Natural killer cell treated with Interleukin-12 subunit alpha and Interleukin-12 subunit beta and Interleukin-15 and Interleukin-18, amount 100 ng/mL, for 72 hours (primary cell): ENCODE results near the gene CA9. TPM values are rescaled to one million over a fixed set of nuclear protein-coding genes. Genes with fewer than 3 reads are reported as not detected.
A peak's percentile ranks its signal among the peaks of the same experiment; 100 is the strongest.
"Not testable (repeated sequence)": the region's sequence is repeated elsewhere in the genome, so short reads cannot be mapped to it uniquely, and the experiment has no call there.

Experiments
- ATAC-seq, 2 donors: fragments of 150-1000 bp; cut with Tn5 transposase in 1 of 2; sonication (Bioruptor Pico), chemical (Tn5 transposase) in 1 of 2; 2 replicates each; pipeline ENCODE4 v1.10.0; 2021
- DNase-seq: peaks from one replicate; pipeline ENCODE4 v3.0.0; 2022; ENCODE audit warnings: low spot score
- H3K27ac Mint-ChIP-seq, 2 donors: 1 replicate in 1 of 2; 2 replicates in 1 of 2; pipeline ENCODE4 v1.8.0; 2022; ENCODE audit warnings: mixed read lengths in 2 of 2, mild to moderate bottlenecking in 1 of 2, moderate library complexity in 1 of 2
- H3K27me3 Mint-ChIP-seq, 2 donors: 1 replicate in 1 of 2; 2 replicates in 1 of 2; pipeline ENCODE4 v1.8.0; 2022; ENCODE audit warnings: mixed read lengths in 2 of 2
- H3K36me3 Mint-ChIP-seq: one replicate; pipeline ENCODE4 v1.8.0; 2022; ENCODE audit warnings: mixed read lengths
- H3K4me1 Mint-ChIP-seq, 2 donors: 1 replicate in 1 of 2; 2 replicates in 1 of 2; pipeline ENCODE4 v1.8.0; 2022; ENCODE audit warnings: low read depth in 2 of 2, mixed read lengths in 2 of 2, mild to moderate bottlenecking in 1 of 2
- H3K4me3 Mint-ChIP-seq: one replicate; pipeline ENCODE4 v1.8.0; 2022; ENCODE audit warnings: mixed read lengths
- H3K9me3 Mint-ChIP-seq: 2 replicates; pipeline ENCODE4 v1.8.0; 2022; ENCODE audit warnings: mixed read lengths
- total RNA-seq, 2 donors: library from RNA; stranded (reverse); gene quantifications; one replicate each; pipeline ENCODE4 v1.2.3, GENCODE V29; 2022

Gene CA9
- total RNA-seq = not detected

- Mint-ChIP-seq H3K9me3 (no peaks in the 10 kb centered on the region), H3K4me3 (peak within 1 kb of the TSS; percentile 38), H3K4me1 (peaks cover 11 to 12% of the 10 kb centered on the region in 2 donors), H3K27me3 (peaks cover 8 to 10% of the 10 kb centered on the region in 2 donors), H3K36me3 (no peaks in the 10 kb centered on the region), H3K27ac (peak within 1 kb of the TSS in 1 of 2 donors; percentile 8)
- no peak for ATAC-seq
- DNase-seq = no peak
These were observed at the start of gene CA9 for GRCh38 chr9:35673132-35674024. TSS of gene CA9 (plus strand) at chr9:35673928. CDS start at chr9:35673960, 32 bp downstream.

GRCh38 chr9:35627575-35627974 is 46.2 kb upstream of the CA9 start:
- H3K9me3 Mint-ChIP-seq = no peaks in the 10 kb centered on the region
- H3K27ac Mint-ChIP-seq = no peak overlapping the region
- no peaks in the 10 kb centered on the region for H3K36me3 Mint-ChIP-seq
- H3K4me3 Mint-ChIP-seq = no peak overlapping the region
- no peak for DNase-seq
- H3K4me1 Mint-ChIP-seq = peaks cover 3 to 4% of the 10 kb centered on the region in 2 donors
- no peaks in the 10 kb centered on the region for H3K27me3 Mint-ChIP-seq
- no peak for ATAC-seq

DNA sequence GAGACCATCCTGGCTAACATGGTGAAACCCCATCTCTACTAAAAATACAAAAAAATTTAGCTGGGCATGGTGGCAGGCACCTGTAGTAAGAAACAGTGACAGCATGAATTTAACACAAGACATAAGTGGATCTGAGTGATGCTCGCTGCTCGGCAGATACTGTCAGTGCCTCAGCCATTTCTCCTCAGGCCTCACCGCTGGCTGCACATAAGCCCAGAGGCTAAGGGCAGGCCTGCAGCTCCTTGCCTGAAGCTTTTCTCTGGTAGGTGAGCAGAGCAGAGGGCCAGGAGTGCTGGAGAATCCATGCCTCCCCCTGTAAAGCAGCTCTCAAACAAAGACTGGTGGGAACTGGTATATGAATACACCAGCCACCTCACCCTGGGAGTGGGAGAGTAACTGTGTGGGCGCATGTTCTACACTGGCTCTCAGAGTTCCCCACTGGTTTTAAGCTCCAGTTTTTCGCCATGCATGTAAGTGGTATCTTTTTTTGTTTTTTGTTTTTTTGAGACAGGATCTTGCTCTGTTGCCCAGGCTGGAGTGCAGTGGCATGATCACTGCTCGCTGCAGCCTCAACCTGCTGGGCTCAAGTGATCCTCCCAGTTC is 45.2 kb upstream of the CA9 start:
- ATAC-seq (no peak), DNase-seq (peak; percentile 20)
- no peaks in the 10 kb centered on the region for H3K9me3 Mint-ChIP-seq
- H3K4me1 Mint-ChIP-seq = peaks cover 3 to 4% of the 10 kb centered on the region in 2 donors
- no peak overlapping the region for H3K27ac Mint-ChIP-seq
- no peak overlapping the region for H3K4me3 Mint-ChIP-seq
- H3K27me3 Mint-ChIP-seq = no peaks in the 10 kb centered on the region
- no peaks in the 10 kb centered on the region for H3K36me3 Mint-ChIP-seq

- peaks cover 5% of the 10 kb centered on the region in 2 donors for H3K4me1 Mint-ChIP-seq
- no peaks in the 10 kb centered on the region for H3K9me3 Mint-ChIP-seq
- DNase-seq (peak; percentile 25), ATAC-seq (no peak)
- H3K4me3 Mint-ChIP-seq = no peak overlapping the region
- no peaks in the 10 kb centered on the region for H3K36me3 Mint-ChIP-seq
- H3K27me3 Mint-ChIP-seq = no peaks in the 10 kb centered on the region
- H3K27ac Mint-ChIP-seq = no peak overlapping the region
These were observed 44.1 kb upstream of the CA9 start for GRCh38 chr9:35629597-35629996.

DNA sequence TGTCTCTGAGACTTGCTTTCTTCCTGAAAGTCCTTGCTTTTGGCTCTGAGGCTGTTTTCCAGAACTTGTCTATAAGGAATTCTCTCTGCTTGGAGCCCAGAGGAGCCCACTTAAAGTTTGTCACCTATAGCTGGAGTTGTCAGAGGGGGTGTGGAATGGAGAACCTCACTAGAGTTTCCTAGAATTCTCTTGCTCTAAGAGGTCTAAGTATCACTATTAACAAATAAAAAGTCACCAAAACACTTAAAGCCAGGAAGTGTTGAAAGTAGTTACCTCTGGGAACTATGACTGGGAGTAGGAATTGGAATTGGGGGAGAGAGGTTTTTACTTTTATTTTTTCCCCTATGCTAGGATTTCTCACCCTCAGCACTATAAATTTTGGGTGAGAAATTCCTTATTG is 38.0 kb upstream of the CA9 start:
- H3K4me1 Mint-ChIP-seq = peaks cover 46 to 57% of the 10 kb centered on the region in 2 donors
- ATAC-seq = no peak
- peaks cover 6% of the 10 kb centered on the region for H3K36me3 Mint-ChIP-seq
- peak overlapping the region; percentile 91 to 96 for H3K27ac Mint-ChIP-seq
- no peaks in the 10 kb centered on the region for H3K27me3 Mint-ChIP-seq
- DNase-seq = no peak
- H3K4me3 Mint-ChIP-seq = no peak overlapping the region
- no peaks in the 10 kb centered on the region for H3K9me3 Mint-ChIP-seq

DNA sequence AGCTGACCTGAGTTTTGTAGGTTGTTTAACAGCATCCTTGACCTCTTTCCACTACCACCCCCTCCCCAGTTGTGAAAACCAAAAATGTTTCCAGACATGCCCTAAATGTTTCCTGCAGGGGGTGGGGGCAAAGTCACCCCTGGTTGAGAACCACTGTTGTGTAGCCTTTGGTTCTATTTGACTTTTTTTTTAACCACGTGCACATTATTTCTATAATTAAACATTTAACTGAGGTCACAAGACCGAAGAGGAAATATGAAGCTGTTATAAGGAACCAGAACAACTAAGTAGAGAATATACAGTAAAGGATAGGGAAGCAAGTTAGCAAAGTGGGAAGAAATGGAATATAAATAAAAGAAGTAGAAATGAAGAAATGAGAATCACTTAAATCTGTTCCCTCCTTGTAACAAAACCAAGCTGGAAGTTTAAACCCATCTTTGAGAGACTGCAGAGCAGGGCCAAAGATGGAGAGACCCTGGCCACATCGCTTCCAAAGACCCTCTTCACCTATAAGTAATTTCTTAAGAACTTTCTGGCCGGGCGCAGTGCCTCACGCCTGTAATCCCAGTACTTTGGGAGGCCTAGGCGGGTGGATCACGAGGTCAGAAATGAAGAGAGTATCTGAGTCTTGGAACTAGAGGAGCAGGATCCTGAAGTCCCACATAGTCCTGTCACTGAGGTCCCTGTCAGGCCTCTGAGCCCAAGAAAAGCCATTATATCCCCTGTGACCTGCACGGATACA is 37.4 kb upstream of the CA9 start:
- H3K9me3 Mint-ChIP-seq = no peaks in the 10 kb centered on the region
- ATAC-seq = no peak
- peak overlapping the region; percentile 72 for H3K4me3 Mint-ChIP-seq

GRCh38 chr9:35636877-35637246 is 36.9 kb upstream of the CA9 start:
- DNase-seq, H3K27me3 Mint-ChIP-seq, H3K36me3 Mint-ChIP-seq, H3K9me3 Mint-ChIP-seq, ATAC-seq: not testable (repeated sequence)
- Mint-ChIP-seq H3K27ac (peak overlapping the region; percentile 91 to 96), H3K4me3 (peak overlapping the region; percentile 72), H3K4me1 (peaks cover 57 to 68% of the 10 kb centered on the region in 2 donors)

More for the DNA sequence above, 37.4 kb upstream of the CA9 start:
- H3K36me3 Mint-ChIP-seq = peaks cover 6% of the 10 kb centered on the region
- peaks cover 52 to 62% of the 10 kb centered on the region in 2 donors for H3K4me1 Mint-ChIP-seq
- peak overlapping the region; percentile 91 to 96 for H3K27ac Mint-ChIP-seq
- H3K27me3 Mint-ChIP-seq = no peaks in the 10 kb centered on the region
- no peak for DNase-seq

- Mint-ChIP-seq H3K4me1 (peaks cover 57 to 68% of the 10 kb centered on the region in 2 donors), H3K4me3 (peak overlapping the region; percentile 72), H3K27ac (peak overlapping the region; percentile 91 to 96)
- H3K9me3 Mint-ChIP-seq, DNase-seq, ATAC-seq, H3K36me3 Mint-ChIP-seq, H3K27me3 Mint-ChIP-seq: not testable (repeated sequence)
These were observed 36.2 kb upstream of the CA9 start for GRCh38 chr9:35637427-35637955.

GRCh38 chr9:35638751-35639150 is 35.0 kb upstream of the CA9 start:
- H3K36me3 Mint-ChIP-seq, H3K9me3 Mint-ChIP-seq, DNase-seq, H3K27me3 Mint-ChIP-seq: not testable (repeated sequence)
- Mint-ChIP-seq H3K27ac (peak overlapping the region; percentile 91 to 96), H3K4me1 (peaks cover 57 to 68% of the 10 kb centered on the region in 2 donors), H3K4me3 (peak overlapping the region; percentile 72)
- peak in 1 of 2 donors; percentile 53 for ATAC-seq

DNA sequence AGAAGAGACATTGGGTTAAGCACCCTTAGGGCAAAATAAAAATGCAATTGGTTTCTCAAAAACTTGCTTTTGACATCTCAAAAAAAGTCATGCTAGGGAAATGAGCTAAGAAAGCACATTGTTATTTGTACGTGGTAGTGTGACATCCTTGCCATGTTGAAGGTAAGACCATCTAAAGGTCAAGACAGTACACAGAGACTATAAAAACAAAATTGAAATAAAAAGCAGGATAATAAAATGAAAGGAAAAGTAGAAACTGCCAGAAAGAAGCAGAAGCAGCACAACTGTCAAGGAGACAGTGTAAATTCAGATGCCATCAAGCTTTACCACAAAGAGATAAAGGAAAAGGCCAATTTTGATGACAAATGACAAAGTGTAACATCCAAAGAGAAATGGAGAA is 34.5 kb upstream of the CA9 start:
- not testable (repeated sequence) for H3K27me3 Mint-ChIP-seq, H3K9me3 Mint-ChIP-seq, H3K36me3 Mint-ChIP-seq, DNase-seq
- Mint-ChIP-seq H3K4me1 (peaks cover 57 to 70% of the 10 kb centered on the region in 2 donors), H3K27ac (peak overlapping the region; percentile 91 to 96), H3K4me3 (peak overlapping the region; percentile 72)
- ATAC-seq = peak; percentile 49 to 56

GRCh38 chr9:35639631-35640030 is 34.1 kb upstream of the CA9 start:
- H3K27me3 Mint-ChIP-seq = no peaks in the 10 kb centered on the region
- ATAC-seq = no peak
- peaks cover 6% of the 10 kb centered on the region for H3K36me3 Mint-ChIP-seq
- peak overlapping the region; percentile 72 for H3K4me3 Mint-ChIP-seq
- no peaks in the 10 kb centered on the region for H3K9me3 Mint-ChIP-seq
- DNase-seq = no peak
- H3K27ac Mint-ChIP-seq = peak overlapping the region; percentile 91 to 96
- peaks cover 60 to 73% of the 10 kb centered on the region in 2 donors for H3K4me1 Mint-ChIP-seq

DNA sequence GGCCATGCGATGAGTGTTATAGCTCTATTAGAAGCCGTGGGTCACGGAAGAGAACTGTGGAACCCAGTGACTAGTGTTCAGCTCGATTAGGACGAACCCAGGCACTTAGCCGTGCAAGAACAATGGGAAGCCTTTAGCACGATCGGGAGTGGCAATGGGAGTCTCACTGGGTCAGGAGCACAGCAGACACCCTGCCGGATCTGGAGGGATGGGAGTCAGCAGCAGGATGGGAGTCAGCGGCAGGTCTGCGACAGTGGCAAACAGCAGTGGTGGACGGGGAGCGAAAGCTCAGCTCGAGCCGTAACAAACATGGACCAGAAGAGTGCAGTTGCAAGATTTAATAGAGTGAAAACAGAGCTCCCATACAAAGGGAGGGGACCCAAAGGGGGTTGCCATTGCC is 33.3 kb upstream of the CA9 start:
- H3K27me3 Mint-ChIP-seq, H3K4me3 Mint-ChIP-seq, ATAC-seq, H3K9me3 Mint-ChIP-seq, DNase-seq, H3K36me3 Mint-ChIP-seq: not testable (repeated sequence)
- Mint-ChIP-seq H3K27ac (peak overlapping the region; percentile 91 to 96), H3K4me1 (peaks cover 58 to 67% of the 10 kb centered on the region in 2 donors)

- ATAC-seq, H3K36me3 Mint-ChIP-seq, H3K9me3 Mint-ChIP-seq, DNase-seq, H3K27me3 Mint-ChIP-seq, H3K4me3 Mint-ChIP-seq: not testable (repeated sequence)
- Mint-ChIP-seq H3K4me1 (peaks cover 53 to 64% of the 10 kb centered on the region in 2 donors), H3K27ac (peak overlapping the region; percentile 91 to 96)
These were observed 32.2 kb upstream of the CA9 start for GRCh38 chr9:35641478-35641877.
